HEK293 (cell line): ENCODE data around the gene CCDC51.
A peak's percentile ranks its signal among the peaks of the same experiment; 100 is the strongest.
"Not testable (repeated sequence)": the region's sequence is repeated elsewhere in the genome, so short reads cannot be mapped to it uniquely, and the experiment has no call there.

Source experiments
- CTCF ChIA-PET: fragments of 350-600 bp; formaldehyde crosslinking; extraction: SDS; loops from one replicate; lab custom pipeline; 2021; ENCODE audit warnings: antibody characterized with exemption; lab: Yijun Ruan, JAX
- POLR2A ChIA-PET: fragments of 300-600 bp; formaldehyde crosslinking; extraction: SDS; loops from one replicate; lab custom pipeline; 2020; ENCODE audit warnings: antibody characterized with exemption, inconsistent platforms; lab: Yijun Ruan, JAX
- H3K27ac ChIP-seq: fragments of 200-500 bp; sonication (Bioruptor generic); 2 replicates; pipeline ENCODE4 v1.5.1; 2014; ENCODE audit warnings: low read depth, low read length, control low read depth, inconsistent platforms; ENCODE audit errors: extremely low read depth
- H3K36me3 ChIP-seq, 2 experiments: fragments of 200-500 bp in 1 of 2; sonication (Bioruptor generic) in 1 of 2; 1 replicate in 1 of 2; 2 replicates in 1 of 2; pipeline ENCODE4 v1.5.1; 2014 to 2017; ENCODE audit warnings: inconsistent platforms in 2 of 2, low read length in 2 of 2; ENCODE audit not compliant: control insufficient read depth in 2 of 2, insufficient read depth in 1 of 2
- H3K4me1 ChIP-seq: fragments of 200-500 bp; sonication (Bioruptor generic); 2 replicates; pipeline ENCODE4 v1.5.1; 2014; ENCODE audit warnings: mild to moderate bottlenecking, low read length, inconsistent platforms; ENCODE audit not compliant: control insufficient read depth, insufficient read depth
- H3K4me3 ChIP-seq: 2 replicates; pipeline ENCODE4 v1.5.1; 2011; ENCODE audit warnings: low read depth, mild to moderate bottlenecking, control low read depth, low read length, moderate library complexity
- H3K9me3 ChIP-seq: fragments of 200-500 bp; sonication (Bioruptor generic); 2 replicates; pipeline ENCODE4 v1.5.1; 2014; ENCODE audit warnings: low read depth, low read length, inconsistent platforms; ENCODE audit not compliant: control insufficient read depth, insufficient read depth
- ATF2 ChIP-seq: fragments of 450-650 bp; formaldehyde crosslinking; IDR thresholded peaks from 2 replicates; pipeline ENCODE4 v1.5.1; 2016; ENCODE audit warnings: missing biosample characterization, missing genetic modification characterization, low read depth
- TRIM28 ChIP-seq: IDR thresholded peaks from 2 replicates; pipeline ENCODE4 v1.6.1; 2011; ENCODE audit warnings: low read length, control low read depth, borderline replicate concordance
- ZIC2 ChIP-seq: fragments of 450-650 bp; formaldehyde crosslinking; IDR thresholded peaks from 2 replicates; pipeline ENCODE4 v1.5.1; 2016; ENCODE audit warnings: missing biosample characterization, missing genetic modification characterization
- ZNF112 ChIP-seq: fragments of 450-650 bp; formaldehyde crosslinking; IDR thresholded peaks from 2 replicates; pipeline ENCODE4 v1.5.0; 2017; ENCODE audit warnings: missing biosample characterization, missing genetic modification characterization
- ZNF121 ChIP-seq: fragments of 450-650 bp; formaldehyde crosslinking; IDR thresholded peaks from 2 replicates; pipeline ENCODE4 v1.5.1; 2016; ENCODE audit warnings: missing biosample characterization, missing genetic modification characterization
- ZNF133 ChIP-seq: fragments of 450-650 bp; formaldehyde crosslinking; IDR thresholded peaks from 2 replicates; pipeline ENCODE4 v1.5.1; 2016; ENCODE audit warnings: missing biosample characterization, missing genetic modification characterization
- ZNF211 ChIP-seq: fragments of 450-650 bp; formaldehyde crosslinking; IDR thresholded peaks from 2 replicates; pipeline ENCODE4 v1.5.1; 2016; ENCODE audit warnings: low read depth, missing biosample characterization, missing genetic modification characterization
- ZNF248 ChIP-seq: fragments of 450-650 bp; formaldehyde crosslinking; IDR thresholded peaks from 2 replicates; pipeline ENCODE4 v1.5.1; 2017; ENCODE audit warnings: missing biosample characterization, missing genetic modification characterization
- ZNF302 ChIP-seq: fragments of 450-650 bp; formaldehyde crosslinking; IDR thresholded peaks from 2 replicates; pipeline ENCODE4 v1.5.1; 2016; ENCODE audit warnings: missing biosample characterization, missing genetic modification characterization, low read depth
- ZNF473 ChIP-seq: fragments of 450-650 bp; formaldehyde crosslinking; IDR thresholded peaks from 2 replicates; pipeline ENCODE4 v1.5.1; 2017; ENCODE audit warnings: missing biosample characterization, missing genetic modification characterization
- ZNF664 ChIP-seq: fragments of 450-650 bp; formaldehyde crosslinking; IDR thresholded peaks from 2 replicates; pipeline ENCODE4 v1.5.1; 2016; ENCODE audit warnings: missing biosample characterization, missing genetic modification characterization
- ZNF747 ChIP-seq: fragments of 450-650 bp; formaldehyde crosslinking; IDR thresholded peaks from 2 replicates; pipeline ENCODE4 v1.5.1; 2016; ENCODE audit warnings: missing biosample characterization, missing genetic modification characterization
- ZNF768 ChIP-seq: fragments of 450-650 bp; formaldehyde crosslinking; IDR thresholded peaks from 2 replicates; pipeline ENCODE4 v1.5.1; 2018; ENCODE audit warnings: missing biosample characterization, mild to moderate bottlenecking, missing genetic modification characterization
- ZSCAN4 ChIP-seq: fragments of 450-650 bp; formaldehyde crosslinking; IDR thresholded peaks from 2 replicates; pipeline ENCODE4 v1.5.1; 2017; ENCODE audit warnings: missing biosample characterization, missing genetic modification characterization
- ZXDB ChIP-seq: fragments of 450-650 bp; formaldehyde crosslinking; IDR thresholded peaks from 2 replicates; pipeline ENCODE4 v1.5.1; 2016; ENCODE audit warnings: missing biosample characterization, missing genetic modification characterization

Gene CCDC51

GRCh38 chr3:48475188-48475587 lies 35.3 kb upstream of the CCDC51 start:
- CTCF ChIA-PET = no interaction called here
- H3K4me1 ChIP-seq = no peaks in the 10 kb centered on the region

GRCh38 chr3:48474619-48475018 lies 34.7 kb upstream of the CCDC51 start:
- no peak overlapping the region for H3K4me3 ChIP-seq
- POLR2A ChIA-PET = no interaction called here

More at GRCh38 chr3:48475188-48475587, 35.3 kb upstream of the CCDC51 start:
- H3K36me3 ChIP-seq = peaks cover 0 to 5% of the 10 kb centered on the region in 2 experiments; a peak in 2 of 3 replicates
- no peak overlapping the region for H3K4me3 ChIP-seq
- POLR2A ChIA-PET = no interaction called here
- H3K27ac ChIP-seq = no peak overlapping the region
- no peak for TF ChIP-seq ZXDB (tag by site-specific recombination)
- TF ChIP-seq TRIM28 = no peak
- TF ChIP-seq ZNF747 (tag by site-specific recombination) = no peak
- TF ChIP-seq ZSCAN4 (tag by site-specific recombination) = no peak
- no peak for TF ChIP-seq ATF2
- TF ChIP-seq ZNF248 (tag by site-specific recombination) = no peak
- TF ChIP-seq ZNF768 = no peak
- TF ChIP-seq ZNF112 = no peak
- no peaks in the 10 kb centered on the region for H3K9me3 ChIP-seq

GRCh38 chr3:48474031-48474430 lies 34.1 kb upstream of the CCDC51 start:
- H3K4me3 ChIP-seq, H3K9me3 ChIP-seq, H3K27ac ChIP-seq, H3K4me1 ChIP-seq: not testable (repeated sequence)
- H3K36me3 ChIP-seq = peaks cover 0 to 16% of the 10 kb centered on the region in 2 experiments; a peak in 2 of 3 replicates
- peak; percentile 96 for TF ChIP-seq ZNF121
- ChIA-PET POLR2A (interaction anchor here (0.7 to 2.3 kb wide), 8 partner anchors 10 to 508 kb away, joined by 3 to 13 read pairs (median 4); partner anchors contain the start of genes ATRIP, CCDC51, PFKFB4 and TMA7), CTCF (interaction anchor here (0.6 to 1.9 kb wide), 7 partner anchors 30 to 187 kb away, joined by 3 to 7 read pairs (median 4); partner anchors contain the start of gene SHISA5)

More at GRCh38 chr3:48474619-48475018, 34.7 kb upstream of the CCDC51 start:
- CTCF ChIA-PET = no interaction called here
- Histone ChIP-seq H3K27ac (no peak overlapping the region), H3K36me3 (peaks cover 0 to 10% of the 10 kb centered on the region in 2 experiments; a peak in 2 of 3 replicates), H3K4me1 (no peaks in the 10 kb centered on the region), H3K9me3 (no peaks in the 10 kb centered on the region)
- TF ChIP-seq ZNF473 (tag by site-specific recombination) (no peak), ZIC2 (peak; percentile 15; the same call in 1 of the 2 replicates)
- TF ChIP-seq, all 188 proteins: peak for 1

- no peaks in the 10 kb centered on the region for H3K4me1 ChIP-seq
- no peak overlapping the region for H3K4me3 ChIP-seq
- no peaks in the 10 kb centered on the region for H3K9me3 ChIP-seq
- TF ChIP-seq ZNF211 (tag by site-specific recombination) (no peak), ZNF302 (tag by site-specific recombination) (no peak), ZNF133 (tag by site-specific recombination) (0 out of 2 replicates have a peak, but pooled peaks have one; percentile 5), ZNF664 (tag by site-specific recombination) (peak; percentile 67; the same call in 1 of the 2 replicates)
- POLR2A ChIA-PET = interaction anchor here (0.7 to 2.3 kb wide), 7 partner anchors 9 to 232 kb away, joined by 3 to 13 read pairs (median 5); partner anchors contain the start of genes ATRIP, CCDC51, PFKFB4 and TMA7
- peak overlapping the region; percentile 84; the same call in 1 of the 2 replicates for H3K27ac ChIP-seq
- CTCF ChIA-PET = interaction anchor here (0.6 to 1.9 kb wide), 9 partner anchors 9 to 186 kb away, joined by 3 to 7 read pairs (median 4); partner anchors contain the start of gene SHISA5
- peaks cover 0 to 21% of the 10 kb centered on the region in 2 experiments; a peak in 2 of 3 replicates for H3K36me3 ChIP-seq
Measured at GRCh38 chr3:48473617-48473952, 33.7 kb upstream of the CCDC51 start.
